Transverse colon (tissue), 4 donors: ENCODE data around the gene ABHD12.

Experiments used
- CTCF ChIP-seq, 5 experiments: fragments of 200-600 bp in 3 of 5; fragments of 450-650 bp in 2 of 5; sonication (generic) in 3 of 5; IDR thresholded peaks; 1 replicate in 2 of 5; 2 replicates in 3 of 5; pipeline ENCODE4 v1.5.1; 2016 to 2017; ENCODE audit warnings: antibody characterized with exemption in 5 of 5, inconsistent platforms in 3 of 5, mild to moderate bottlenecking in 2 of 5, moderate library complexity in 1 of 5
- EP300 ChIP-seq: sonication (generic); formaldehyde crosslinking; IDR thresholded peaks from one replicate; pipeline ENCODE4 v1.6.1; 2017; ENCODE audit warnings: antibody characterized with exemption, low read depth
- POLR2A ChIP-seq: fragments of 450-650 bp; IDR thresholded peaks from one replicate; pipeline ENCODE4 v1.6.1; 2016; ENCODE audit warnings: antibody characterized with exemption, mild to moderate bottlenecking, moderate library complexity
- POLR2AphosphoS5 ChIP-seq, 3 donors: sonication (generic); formaldehyde crosslinking; IDR thresholded peaks; one replicate each; pipeline ENCODE4 v1.6.1; 2016; ENCODE audit warnings: antibody characterized with exemption in 3 of 3

- no peak for TF ChIP-seq CTCF (IDR thresholded peaks at IDR 0.05)
- no peak for TF ChIP-seq POLR2AphosphoS5 (IDR thresholded peaks at IDR 0.05)
- TF ChIP-seq POLR2A: no peak
- TF ChIP-seq EP300: no peak
These were observed 82.5 kb downstream of the ABHD12 start for GRCh38 chr20:25308083-25308491.
